Measurements from ENCODE around the gene ADGRD1.

ADGRD1 gene

DNA sequence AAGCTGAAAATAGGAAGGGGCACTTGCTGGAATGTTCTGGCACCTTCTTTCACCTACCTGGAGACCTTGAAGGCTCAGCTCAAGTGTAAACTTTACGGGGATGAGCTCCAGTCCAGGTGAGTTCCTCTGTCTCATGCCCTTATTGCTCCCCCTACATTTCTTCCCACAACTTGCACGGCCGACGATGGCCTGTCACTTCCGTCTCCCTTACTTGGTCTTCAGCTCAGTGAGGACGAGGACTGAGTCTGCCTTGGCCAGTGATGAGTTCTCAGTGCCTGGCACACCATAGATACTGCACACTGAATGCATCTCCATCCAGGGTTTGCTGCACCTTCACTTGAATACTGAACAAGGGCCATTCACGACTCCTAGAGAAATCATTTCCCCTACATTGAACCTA, 21.4 kb downstream of the ADGRD1 start:
- H3K36me3 ChIP-seq (ENCODE audit: control insufficient read depth in 1 of 2, insufficient read depth in 2 of 2, low read length in 2 of 2), result no peaks in the 10 kb centered on the region
- H2BK5ac ChIP-seq (ENCODE audit: low read depth, low read length, poor library complexity), result no peak overlapping the region
- no peak overlapping the region for H3K4ac ChIP-seq (ENCODE audit: low read depth, low read length)
- peaks cover 0 to 2% of the 10 kb centered on the region in 2 experiments for H3K4me1 ChIP-seq (ENCODE audit: control insufficient read depth in 1 of 2, insufficient read depth in 2 of 2, low read length in 2 of 2)
- H2BK120ac ChIP-seq (ENCODE audit: insufficient read depth, low read length, poor library complexity), result no peak overlapping the region
- H3K27me3 ChIP-seq (ENCODE audit: insufficient read depth, low read length), result no peaks in the 10 kb centered on the region
- no peaks in the 10 kb centered on the region for H3K9me3 ChIP-seq (ENCODE audit: insufficient read depth, low read depth, low read length)
- DNase-seq, result no peak
- no peak overlapping the region for H4K8ac ChIP-seq (ENCODE audit: low read depth, low read length)
- no peak overlapping the region for H3K18ac ChIP-seq (ENCODE audit: low read length)
- no peak overlapping the region for H3K14ac ChIP-seq (ENCODE audit: low read length)
- H3K9ac ChIP-seq (ENCODE audit: low read length), result no peak overlapping the region
- H2AK5ac ChIP-seq (ENCODE audit: low read length), result no peak overlapping the region
- no peaks in the 10 kb centered on the region for H3K79me1 ChIP-seq (ENCODE audit: low read length)
- H3K4me3 ChIP-seq (ENCODE audit: low read depth, low read length), result no peak overlapping the region
- WGBS (ENCODE audit: extremely low coverage, insufficient coverage, insufficient read length), result no CpG with 5 or more reads among the region's 7 CpGs
- no peak overlapping the region for H3K27ac ChIP-seq (ENCODE audit: low read depth, low read length)
- H3K4me2 ChIP-seq (ENCODE audit: low read length), result no peak overlapping the region
- no peak overlapping the region for H3K23ac ChIP-seq (ENCODE audit: low read length)
- H4K91ac ChIP-seq (ENCODE audit: low read depth, low read length), result no peak overlapping the region
- no peak overlapping the region for H2AFZ ChIP-seq (ENCODE audit: insufficient read depth, low read length, poor library complexity)
- no peaks in the 10 kb centered on the region for H3K79me2 ChIP-seq (ENCODE audit: control insufficient read depth, insufficient read depth, low read length, poor library complexity)
- no peak overlapping the region for H4K12ac ChIP-seq (ENCODE audit: low read depth, low read length)
- no peak overlapping the region for H2BK12ac ChIP-seq (ENCODE audit: low read length)

DNA sequence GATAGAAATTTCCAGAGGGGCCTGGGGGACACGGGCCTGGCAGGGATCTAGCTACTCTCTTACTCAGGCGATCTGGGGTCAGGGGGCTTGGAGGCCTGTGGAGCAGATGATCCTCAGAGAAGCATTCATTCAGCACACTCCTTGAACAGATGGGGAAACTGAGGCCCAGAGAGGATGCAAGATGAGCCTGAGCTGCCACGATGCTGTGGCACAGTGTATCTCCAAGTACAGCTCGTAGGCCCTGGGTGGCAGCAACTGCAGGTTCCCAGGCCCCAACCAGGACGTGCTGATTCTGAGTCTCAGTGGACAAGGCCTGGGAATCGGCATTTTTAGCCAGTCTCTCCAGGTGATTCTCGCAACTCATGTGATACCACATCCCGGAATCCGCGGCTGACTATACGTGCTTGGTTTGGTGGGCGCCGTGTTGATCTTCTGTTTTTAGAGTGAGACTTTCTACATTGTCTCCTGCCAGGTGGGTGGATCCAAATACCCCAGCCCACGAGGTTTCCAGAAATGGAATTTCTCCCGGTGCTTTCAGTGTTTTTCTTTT, 22.5 kb downstream of the ADGRD1 start:
- Histone ChIP-seq H3K4ac (ENCODE audit: low read depth, low read length) (no peak overlapping the region), H3K4me2 (ENCODE audit: low read length) (no peak overlapping the region), H3K27ac (ENCODE audit: low read depth, low read length) (no peak overlapping the region), H2BK5ac (ENCODE audit: low read depth, low read length, poor library complexity) (no peak overlapping the region), H2AK5ac (ENCODE audit: low read length) (no peak overlapping the region), H4K91ac (ENCODE audit: low read depth, low read length) (no peak overlapping the region), H4K8ac (ENCODE audit: low read depth, low read length) (no peak overlapping the region), H3K36me3 (ENCODE audit: control insufficient read depth in 1 of 2, insufficient read depth in 2 of 2, low read length in 2 of 2) (no peaks in the 10 kb centered on the region), H2AFZ (ENCODE audit: insufficient read depth, low read length, poor library complexity) (no peak overlapping the region), H2BK12ac (ENCODE audit: low read length) (no peak overlapping the region), H3K27me3 (ENCODE audit: insufficient read depth, low read length) (no peaks in the 10 kb centered on the region), H3K4me1 (ENCODE audit: control insufficient read depth in 1 of 2, insufficient read depth in 2 of 2, low read length in 2 of 2) (peaks cover 0 to 2% of the 10 kb centered on the region in 2 experiments), H2BK120ac (ENCODE audit: insufficient read depth, low read length, poor library complexity) (no peak overlapping the region), H3K18ac (ENCODE audit: low read length) (no peak overlapping the region), H3K79me1 (ENCODE audit: low read length) (no peaks in the 10 kb centered on the region), H3K9ac (ENCODE audit: low read length) (no peak overlapping the region), H3K23ac (ENCODE audit: low read length) (no peak overlapping the region), H4K12ac (ENCODE audit: low read depth, low read length) (no peak overlapping the region), H3K14ac (ENCODE audit: low read length) (no peak overlapping the region), H3K79me2 (ENCODE audit: control insufficient read depth, insufficient read depth, low read length, poor library complexity) (no peaks in the 10 kb centered on the region), H3K4me3 (ENCODE audit: low read depth, low read length) (no peak overlapping the region), H3K9me3 (ENCODE audit: insufficient read depth, low read depth, low read length) (no peaks in the 10 kb centered on the region)
- DNase-seq, result no peak
- no CpG with 5 or more reads among the region's 15 CpGs for WGBS (ENCODE audit: extremely low coverage, insufficient coverage, insufficient read length)

DNA sequence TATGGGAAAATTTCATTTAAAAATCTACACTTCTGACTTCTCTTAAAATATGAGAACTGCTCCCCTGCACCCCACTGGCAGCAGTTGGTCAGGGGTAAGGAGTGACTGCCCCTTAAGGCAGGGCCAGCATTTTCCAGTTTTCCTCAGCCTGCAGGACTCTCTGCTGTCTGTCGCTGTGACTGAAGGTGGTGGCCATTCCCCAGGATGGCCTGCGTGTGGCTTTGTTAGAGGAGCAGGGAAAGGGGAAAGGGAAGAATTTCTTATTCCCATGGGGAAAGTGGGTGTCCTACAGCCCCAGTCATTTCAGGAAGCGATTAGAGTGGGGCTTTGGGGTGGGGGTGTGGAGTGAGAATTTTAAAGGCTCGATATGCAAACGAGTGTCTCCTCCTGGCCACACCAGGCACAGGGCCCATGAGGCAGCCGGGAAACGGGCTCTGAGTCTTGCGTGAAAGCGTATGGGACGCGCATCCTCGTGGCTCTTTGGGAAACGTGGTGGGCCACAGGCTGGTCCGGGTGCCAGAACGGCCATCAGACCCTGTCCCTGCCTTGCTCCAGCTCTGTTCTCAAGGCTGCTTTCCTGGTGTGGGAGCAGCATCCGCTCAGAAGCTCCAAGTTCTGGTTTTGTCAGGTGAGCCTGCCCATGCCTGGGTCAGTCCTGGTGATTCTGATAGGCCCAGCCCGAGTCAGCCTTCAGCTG, 23.5 kb downstream of the ADGRD1 start:
- DNase-seq, result no peak
- no peaks in the 10 kb centered on the region for H3K27me3 ChIP-seq (ENCODE audit: insufficient read depth, low read length)
- no peak overlapping the region for H3K14ac ChIP-seq (ENCODE audit: low read length)
- H3K18ac ChIP-seq (ENCODE audit: low read length), result no peak overlapping the region
- no peaks in the 10 kb centered on the region for H3K9me3 ChIP-seq (ENCODE audit: insufficient read depth, low read depth, low read length)
- H3K4ac ChIP-seq (ENCODE audit: low read depth, low read length), result no peak overlapping the region
- no peak overlapping the region for H3K4me2 ChIP-seq (ENCODE audit: low read length)
- no peak overlapping the region for H4K12ac ChIP-seq (ENCODE audit: low read depth, low read length)
- H2BK120ac ChIP-seq (ENCODE audit: insufficient read depth, low read length, poor library complexity), result no peak overlapping the region
- H2AK5ac ChIP-seq (ENCODE audit: low read length), result no peak overlapping the region
- no peak overlapping the region for H3K27ac ChIP-seq (ENCODE audit: low read depth, low read length)
- H4K8ac ChIP-seq (ENCODE audit: low read depth, low read length), result no peak overlapping the region
- H3K79me1 ChIP-seq (ENCODE audit: low read length), result no peaks in the 10 kb centered on the region
- no peak overlapping the region for H2BK5ac ChIP-seq (ENCODE audit: low read depth, low read length, poor library complexity)
- no CpG with 5 or more reads among the region's 17 CpGs for WGBS (ENCODE audit: extremely low coverage, insufficient coverage, insufficient read length)
- H3K23ac ChIP-seq (ENCODE audit: low read length), result no peak overlapping the region
- H2AFZ ChIP-seq (ENCODE audit: insufficient read depth, low read length, poor library complexity), result no peak overlapping the region
- no peak overlapping the region for H3K4me3 ChIP-seq (ENCODE audit: low read depth, low read length)
- H3K79me2 ChIP-seq (ENCODE audit: control insufficient read depth, insufficient read depth, low read length, poor library complexity), result no peaks in the 10 kb centered on the region
- H4K91ac ChIP-seq (ENCODE audit: low read depth, low read length), result no peak overlapping the region
- H2BK12ac ChIP-seq (ENCODE audit: low read length), result no peak overlapping the region
- no peak overlapping the region for H3K9ac ChIP-seq (ENCODE audit: low read length)
- H3K36me3 ChIP-seq (ENCODE audit: control insufficient read depth in 1 of 2, insufficient read depth in 2 of 2, low read length in 2 of 2), result no peaks in the 10 kb centered on the region
- peaks cover 0 to 2% of the 10 kb centered on the region in 2 experiments for H3K4me1 ChIP-seq (ENCODE audit: control insufficient read depth in 1 of 2, insufficient read depth in 2 of 2, low read length in 2 of 2)

DNA sequence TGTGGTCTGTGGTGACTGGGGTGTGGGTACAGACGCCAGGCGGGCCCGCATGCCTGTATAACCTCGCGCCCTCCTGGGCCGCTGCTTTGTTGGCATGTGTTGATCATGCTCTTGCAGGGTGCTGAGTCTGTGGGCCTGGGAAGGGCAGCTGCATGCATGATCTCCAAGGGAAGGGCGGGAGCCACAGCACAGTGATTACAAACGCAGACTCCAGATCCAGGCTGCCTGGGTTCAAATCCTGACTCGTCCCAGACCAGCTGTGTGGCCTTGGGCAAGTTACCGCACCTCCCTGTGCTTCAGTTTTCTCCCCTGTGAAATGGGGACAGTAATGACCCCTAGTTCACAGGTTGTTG, 24.0 kb downstream of the ADGRD1 start:
- no peak overlapping the region for H2AFZ ChIP-seq (ENCODE audit: insufficient read depth, low read length, poor library complexity)
- no peak overlapping the region for H2BK120ac ChIP-seq (ENCODE audit: insufficient read depth, low read length, poor library complexity)
- H3K79me1 ChIP-seq (ENCODE audit: low read length), result no peaks in the 10 kb centered on the region
- H3K23ac ChIP-seq (ENCODE audit: low read length), result no peak overlapping the region
- no peak overlapping the region for H3K14ac ChIP-seq (ENCODE audit: low read length)
- no peak overlapping the region for H3K4me2 ChIP-seq (ENCODE audit: low read length)
- no peak overlapping the region for H3K27ac ChIP-seq (ENCODE audit: low read depth, low read length)
- WGBS (ENCODE audit: extremely low coverage, insufficient coverage, insufficient read length), result no CpG with 5 or more reads among the region's 10 CpGs
- H2AK5ac ChIP-seq (ENCODE audit: low read length), result no peak overlapping the region
- no peak overlapping the region for H4K91ac ChIP-seq (ENCODE audit: low read depth, low read length)
- H3K79me2 ChIP-seq (ENCODE audit: control insufficient read depth, insufficient read depth, low read length, poor library complexity), result no peaks in the 10 kb centered on the region
- peaks cover 0 to 2% of the 10 kb centered on the region in 2 experiments for H3K4me1 ChIP-seq (ENCODE audit: control insufficient read depth in 1 of 2, insufficient read depth in 2 of 2, low read length in 2 of 2)
- no peak overlapping the region for H3K4me3 ChIP-seq (ENCODE audit: low read depth, low read length)
- H4K12ac ChIP-seq (ENCODE audit: low read depth, low read length), result no peak overlapping the region
- no peak overlapping the region for H2BK12ac ChIP-seq (ENCODE audit: low read length)
- no peaks in the 10 kb centered on the region for H3K27me3 ChIP-seq (ENCODE audit: insufficient read depth, low read length)
- H4K8ac ChIP-seq (ENCODE audit: low read depth, low read length), result no peak overlapping the region
- no peaks in the 10 kb centered on the region for H3K36me3 ChIP-seq (ENCODE audit: control insufficient read depth in 1 of 2, insufficient read depth in 2 of 2, low read length in 2 of 2)
- H3K9me3 ChIP-seq (ENCODE audit: insufficient read depth, low read depth, low read length), result no peaks in the 10 kb centered on the region
- no peak overlapping the region for H2BK5ac ChIP-seq (ENCODE audit: low read depth, low read length, poor library complexity)
- no peak overlapping the region for H3K18ac ChIP-seq (ENCODE audit: low read length)
- H3K9ac ChIP-seq (ENCODE audit: low read length), result no peak overlapping the region
- H3K4ac ChIP-seq (ENCODE audit: low read depth, low read length), result no peak overlapping the region
- DNase-seq, result no peak

Data from trophoblast cell (in vitro differentiated cells and primary cell).